KMS-11 (cell line): ENCODE data around the gene GPR149.
A peak's percentile ranks its signal among the peaks of the same experiment; 100 is the strongest.

ENCODE experiments used
- H2AFZ ChIP-seq: fragments of 200-600 bp; sonication (generic); 2 replicates; pipeline ENCODE4 v1.6.1; 2016; ENCODE audit warnings: antibody characterized with exemption, mixed run types, low read depth
- H3K27ac ChIP-seq: fragments of 200-600 bp; sonication (generic); 2 replicates; pipeline ENCODE4 v1.6.1; 2016; ENCODE audit warnings: mild to moderate bottlenecking, mixed run types
- H3K27me3 ChIP-seq: fragments of 200-600 bp; sonication (generic); 2 replicates; pipeline ENCODE4 v1.6.1; 2017; ENCODE audit warnings: mild to moderate bottlenecking, low read depth, mixed run types, moderate library complexity; ENCODE audit not compliant: insufficient read depth
- H3K36me3 ChIP-seq: fragments of 200-600 bp; sonication (generic); 2 replicates; pipeline ENCODE4 v1.6.1; 2017; ENCODE audit warnings: mild to moderate bottlenecking, mixed run types; ENCODE audit not compliant: insufficient read depth
- H3K4me1 ChIP-seq: fragments of 200-600 bp; sonication (generic); 2 replicates; pipeline ENCODE4 v1.6.1; 2016; ENCODE audit warnings: mild to moderate bottlenecking, low read depth, mixed run types; ENCODE audit not compliant: poor library complexity, severe bottlenecking
- H3K4me2 ChIP-seq: fragments of 200-600 bp; sonication (generic); 2 replicates; pipeline ENCODE4 v1.7.0; 2016; ENCODE audit warnings: mild to moderate bottlenecking, mixed run types
- H3K4me3 ChIP-seq: fragments of 200-600 bp; sonication (generic); IDR thresholded peaks from 2 replicates; pipeline ENCODE4 v1.6.1; 2017; ENCODE audit warnings: low read depth, low read length, mixed read lengths; ENCODE audit not compliant: insufficient read depth
- H3K79me2 ChIP-seq: fragments of 200-600 bp; sonication (generic); 2 replicates; pipeline ENCODE4 v1.6.1; 2016; ENCODE audit warnings: low read depth, mixed run types; ENCODE audit not compliant: insufficient read depth
- H3K9ac ChIP-seq: fragments of 200-600 bp; sonication (generic); 2 replicates; pipeline ENCODE4 v1.6.1; 2016; ENCODE audit warnings: mild to moderate bottlenecking, mixed run types
- H4K20me1 ChIP-seq: fragments of 200-600 bp; sonication (generic); 2 replicates; pipeline ENCODE4 v1.6.1; 2016; ENCODE audit warnings: mild to moderate bottlenecking, mixed run types; ENCODE audit not compliant: insufficient read depth
- CTCF ChIP-seq: fragments of 200-600 bp; sonication (generic); conservative IDR thresholded peaks from 2 replicates; pipeline ENCODE4 v1.6.1; 2017; ENCODE audit warnings: low read depth, mild to moderate bottlenecking, antibody characterized with exemption, low read length, moderate library complexity, mixed read lengths

GPR149 gene

GRCh38 chr3:154338570-154338969 is 91.4 kb downstream of the GPR149 start:
- H3K4me3 ChIP-seq, result no peak overlapping the region
- no peak overlapping the region for H3K27ac ChIP-seq
- H3K79me2 ChIP-seq, result no peaks in the 10 kb centered on the region
- H3K4me2 ChIP-seq, result no peak overlapping the region
- H3K4me1 ChIP-seq, result no peaks in the 10 kb centered on the region
- no peaks in the 10 kb centered on the region for H3K36me3 ChIP-seq
- no peak overlapping the region for H3K9ac ChIP-seq
- no peaks in the 10 kb centered on the region for H4K20me1 ChIP-seq
- H2AFZ ChIP-seq, result no peak overlapping the region
- no peaks in the 10 kb centered on the region for H3K27me3 ChIP-seq
- no peak for TF ChIP-seq CTCF

- no peak overlapping the region for H3K27ac ChIP-seq
- no peak overlapping the region for H2AFZ ChIP-seq
- no peaks in the 10 kb centered on the region for H3K79me2 ChIP-seq
Observed at GRCh38 chr3:154338008-154338407, 92.0 kb downstream of the GPR149 start.

GRCh38 chr3:154334973-154335420 is 95.0 kb downstream of the GPR149 start:
- Histone ChIP-seq H2AFZ (no peak overlapping the region), H3K27ac (no peak overlapping the region), H4K20me1 (no peaks in the 10 kb centered on the region), H3K4me2 (no peak overlapping the region), H3K79me2 (no peaks in the 10 kb centered on the region), H3K9ac (no peak overlapping the region), H3K4me3 (no peak overlapping the region), H3K4me1 (no peaks in the 10 kb centered on the region), H3K27me3 (no peaks in the 10 kb centered on the region), H3K36me3 (no peaks in the 10 kb centered on the region)
- TF ChIP-seq CTCF, result peak; percentile 60; the same call in 1 of the 2 replicates

More at GRCh38 chr3:154338008-154338407, 92.0 kb downstream of the GPR149 start:
- H3K4me2 ChIP-seq, result no peak overlapping the region
- no peaks in the 10 kb centered on the region for H3K36me3 ChIP-seq
- no peak overlapping the region for H3K4me3 ChIP-seq
- TF ChIP-seq CTCF, result no peak
- no peaks in the 10 kb centered on the region for H3K4me1 ChIP-seq
- no peak overlapping the region for H3K9ac ChIP-seq
- no peaks in the 10 kb centered on the region for H3K27me3 ChIP-seq
- no peaks in the 10 kb centered on the region for H4K20me1 ChIP-seq

- no peaks in the 10 kb centered on the region for H3K36me3 ChIP-seq
Observed at GRCh38 chr3:154327871-154328270, 102.1 kb downstream of the GPR149 start.

More at GRCh38 chr3:154327871-154328270, 102.1 kb downstream of the GPR149 start:
- Histone ChIP-seq H4K20me1 (no peaks in the 10 kb centered on the region), H3K9ac (no peak overlapping the region), H3K27me3 (no peaks in the 10 kb centered on the region), H3K79me2 (peaks cover 12% of the 10 kb centered on the region), H3K4me1 (peaks cover 8% of the 10 kb centered on the region), H2AFZ (no peak overlapping the region), H3K4me3 (no peak overlapping the region), H3K4me2 (no peak overlapping the region), H3K27ac (no peak overlapping the region)
- no peak for TF ChIP-seq CTCF
